Panc1 (cell line): ENCODE measurements around the gene NHEJ1.

Experiments used
- CTCF ChIP-seq: fragments of 450-650 bp; IDR thresholded peaks from 2 replicates; pipeline ENCODE4 v1.5.1; 2017; ENCODE audit warnings: mild to moderate bottlenecking
- POLR2AphosphoS5 ChIP-seq: IDR thresholded peaks from 2 replicates; pipeline ENCODE4 v1.6.1; 2012; ENCODE audit warnings: mild to moderate bottlenecking, low read depth, low read length, moderate library complexity
- REST ChIP-seq, 2 experiments: IDR thresholded peaks; 2 replicates each; pipeline ENCODE4 v1.6.1; 2011 to 2012; ENCODE audit warnings: low read depth in 2 of 2, control low read depth in 1 of 2, low read length in 1 of 2, mild to moderate bottlenecking in 1 of 2, moderate library complexity in 1 of 2; ENCODE audit not compliant: insufficient read depth in 1 of 2
- SIN3A ChIP-seq: IDR thresholded peaks from 2 replicates; pipeline ENCODE4 v1.6.1; 2012; ENCODE audit warnings: low read depth, mild to moderate bottlenecking, low read length, moderate library complexity, borderline replicate concordance; ENCODE audit not compliant: insufficient read depth
- TCF7L2 ChIP-seq: IDR thresholded peaks from 2 replicates; pipeline ENCODE4 v1.6.1; 2011; ENCODE audit warnings: mild to moderate bottlenecking, low read depth, low read length, inconsistent platforms

- TF ChIP-seq REST (IDR thresholded peaks at IDR 0.05; ENCODE audit: insufficient read depth in 1 of 2, low read depth in 2 of 2, low read length in 1 of 2) (no peak), CTCF (no peak), POLR2AphosphoS5 (no peak), SIN3A (no peak), TCF7L2 (no peak)
These were observed 122.7 kb downstream of the NHEJ1 start for GRCh38 chr2:219037783-219038499.
